Measurements from ENCODE around the gene RGMA.

Gene RGMA

DNA sequence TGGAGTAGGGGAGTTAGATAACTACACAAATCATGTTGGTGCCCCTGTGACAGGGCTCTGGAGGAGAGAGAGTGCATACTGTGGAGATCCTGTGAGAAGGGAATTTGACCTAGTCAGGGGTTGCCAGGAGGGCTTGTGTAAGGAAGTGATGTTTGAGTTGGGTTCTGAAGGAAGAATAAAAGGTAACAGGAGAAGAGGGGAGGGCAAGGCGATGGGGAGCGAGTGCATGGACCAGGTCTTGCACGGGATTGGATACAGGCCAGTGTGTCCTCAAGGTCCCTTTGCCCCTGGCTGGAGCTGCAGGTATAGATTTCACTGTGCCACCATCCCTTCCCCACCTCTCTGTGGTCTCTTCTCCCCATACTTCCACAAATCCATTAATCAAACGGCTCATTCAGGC is 83.9 kb downstream of the RGMA start:
- no peak for DNase-seq

DNA sequence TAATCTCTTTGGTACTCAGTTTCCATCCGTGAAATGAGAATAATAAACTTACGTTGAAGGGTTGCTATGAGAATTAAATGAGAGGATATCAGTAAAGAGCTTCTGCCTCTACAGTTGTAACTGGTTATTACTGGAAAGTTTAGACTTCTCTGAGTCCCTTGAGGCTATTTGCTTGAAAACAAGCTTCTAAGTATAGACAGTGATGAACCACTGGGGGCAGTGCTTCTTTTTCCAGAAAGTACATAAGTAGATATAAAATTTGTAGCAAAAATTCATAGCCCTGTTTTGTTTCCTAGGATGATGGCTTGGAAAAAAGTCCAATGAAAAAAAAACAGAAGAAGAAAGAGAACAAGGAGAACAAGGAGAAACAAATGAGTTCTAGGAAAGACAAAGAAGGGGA is 87.1 kb downstream of the RGMA start:
- no peak for DNase-seq

DNA sequence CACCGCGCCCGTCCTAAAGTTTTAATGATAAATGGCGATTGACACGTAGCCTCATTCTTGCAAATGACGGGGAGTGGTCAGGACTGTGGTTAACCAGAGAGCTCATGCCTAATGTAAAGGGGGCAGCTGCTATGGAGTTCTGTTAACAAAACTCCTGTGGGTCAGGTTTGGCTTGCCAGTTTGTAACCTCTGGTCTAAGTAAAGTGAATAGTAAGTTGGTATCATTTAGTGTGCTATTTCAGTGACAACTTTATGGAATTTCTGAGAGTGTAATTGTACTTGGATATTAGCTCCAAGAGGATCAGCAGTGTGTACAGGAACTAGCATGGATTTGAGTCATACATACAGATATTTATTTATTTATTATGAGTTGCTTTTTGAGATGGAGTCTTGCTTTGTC is 87.9 kb downstream of the RGMA start:
- DNase-seq: no peak

DNA sequence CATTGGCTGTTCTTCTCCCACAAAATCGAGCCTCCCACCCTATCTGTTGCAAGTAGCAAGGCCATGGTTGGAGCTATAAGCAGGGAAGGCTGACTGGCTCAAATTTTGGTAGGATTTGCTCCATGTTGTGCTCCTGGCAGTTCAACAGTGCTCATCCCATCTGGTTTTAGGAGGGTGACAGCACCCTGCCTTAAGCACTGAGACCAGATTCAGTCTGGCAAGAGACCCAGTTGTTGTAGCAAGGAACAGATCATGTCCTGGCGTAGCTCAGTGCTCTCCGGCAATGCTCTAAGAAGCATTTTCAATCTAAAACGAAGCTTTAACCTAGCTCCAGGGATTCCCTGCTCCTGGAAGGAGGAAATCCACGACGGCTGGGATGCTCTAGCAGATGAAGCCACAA is 91.2 kb downstream of the RGMA start:
- no peak for DNase-seq

DNA sequence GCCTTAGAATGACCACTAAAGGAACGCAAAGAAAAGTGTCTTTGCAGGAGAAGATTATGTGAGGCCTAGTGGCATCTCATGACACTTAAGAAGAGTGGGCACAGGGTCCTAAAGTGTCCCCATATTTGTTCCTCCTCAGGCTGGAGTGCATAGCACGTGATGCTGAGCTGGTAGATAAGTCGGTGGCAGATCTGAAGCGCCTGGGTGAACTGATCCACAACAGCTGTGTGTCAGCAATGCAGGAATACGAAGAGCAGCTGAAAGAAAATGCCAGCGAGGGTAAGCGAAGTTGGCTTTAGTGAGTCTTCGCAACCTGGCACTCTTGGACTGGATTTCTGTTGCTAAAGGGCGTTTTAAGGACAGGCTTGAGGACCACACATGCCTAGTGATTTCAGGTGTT is 96.3 kb downstream of the RGMA start:
- DNase-seq: no peak

DNA sequence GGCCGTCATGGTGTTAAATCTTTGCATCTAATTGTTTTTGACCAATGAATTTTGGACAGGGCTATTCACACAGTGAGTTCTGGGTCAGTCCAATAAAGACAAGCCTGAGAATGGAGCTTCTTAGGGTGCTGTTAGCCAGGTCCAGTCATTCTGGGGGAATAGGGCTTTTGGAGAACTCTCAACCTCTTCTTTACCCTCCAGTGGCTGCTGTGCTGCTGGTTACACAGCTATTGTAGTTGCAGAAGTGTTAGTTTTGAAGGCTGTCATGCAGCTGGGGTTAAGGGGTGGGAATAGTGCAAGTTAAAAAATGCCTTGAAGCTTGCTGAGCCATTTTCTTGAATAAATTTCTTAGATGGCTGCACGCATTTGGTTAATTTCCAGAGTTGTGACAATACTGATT is 99.0 kb downstream of the RGMA start:
- DNase-seq: no peak

DNA sequence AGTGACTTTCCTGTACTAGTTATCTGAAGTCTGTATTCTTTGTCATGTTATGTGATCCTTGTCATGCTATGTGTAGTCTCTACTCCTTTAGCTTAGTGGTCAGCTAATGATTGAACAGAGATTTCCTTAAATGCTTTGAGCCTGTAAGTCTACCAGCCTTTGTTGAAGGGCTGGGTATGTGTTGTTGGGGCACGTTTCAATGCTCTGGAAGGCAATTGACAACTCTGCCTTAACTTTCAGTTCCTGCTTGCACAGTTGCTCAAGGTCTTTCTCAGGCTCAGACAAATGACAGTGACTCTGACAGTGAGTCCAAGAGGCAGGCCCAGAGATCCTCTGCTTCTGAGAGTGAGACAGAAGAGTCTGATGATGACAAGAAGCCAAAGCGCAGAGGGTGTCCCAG is 99.5 kb downstream of the RGMA start:
- no peak for DNase-seq
